ENCODE results near the gene CERS2. TPM values are rescaled to one million over a fixed set of nuclear protein-coding genes. Genes with fewer than 3 reads are reported as not detected.

Gene CERS2, protein sequence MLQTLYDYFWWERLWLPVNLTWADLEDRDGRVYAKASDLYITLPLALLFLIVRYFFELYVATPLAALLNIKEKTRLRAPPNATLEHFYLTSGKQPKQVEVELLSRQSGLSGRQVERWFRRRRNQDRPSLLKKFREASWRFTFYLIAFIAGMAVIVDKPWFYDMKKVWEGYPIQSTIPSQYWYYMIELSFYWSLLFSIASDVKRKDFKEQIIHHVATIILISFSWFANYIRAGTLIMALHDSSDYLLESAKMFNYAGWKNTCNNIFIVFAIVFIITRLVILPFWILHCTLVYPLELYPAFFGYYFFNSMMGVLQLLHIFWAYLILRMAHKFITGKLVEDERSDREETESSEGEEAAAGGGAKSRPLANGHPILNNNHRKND
- polyA plus RNA-seq (ENCODE audit: insufficient read length in 10 of 10), result 100 to 1,000 TPM in 1 of 10 donors, 10 to 100 TPM in 9; 74.1 to 107 (median 77.6) TPM
- long read RNA-seq, donor 1, transcript CERS2-205 (11 exons, 2,505 nt), result major isoform, 14 of 20 reads
- long read RNA-seq, donor 1, partial matches to known transcripts, result 5 of 20 reads
- long read RNA-seq, donor 1, other reads (novel, unspliced or antisense), result 0 of 20 reads
- long read RNA-seq, donor 2, transcript CERS2-205 (11 exons, 2,505 nt), result major isoform, 16 of 17 reads
- long read RNA-seq, donor 2, partial matches to known transcripts, result 0 of 17 reads
- long read RNA-seq, donor 2, other reads (novel, unspliced or antisense), result 0 of 17 reads
- long read RNA-seq, donor 3, result 0 reads
- long read RNA-seq, donor 4, transcript CERS2-205 (11 exons, 2,505 nt), result major isoform, 9 of 9 reads
- long read RNA-seq, donor 4, partial matches to known transcripts, result 0 of 9 reads
- long read RNA-seq, donor 4, other reads (novel, unspliced or antisense), result 0 of 9 reads
- long read RNA-seq, donor 5, transcript CERS2-205 (11 exons, 2,505 nt), result major isoform, 14 of 14 reads
- long read RNA-seq, donor 5, partial matches to known transcripts, result 0 of 14 reads
- long read RNA-seq, donor 5, other reads (novel, unspliced or antisense), result 0 of 14 reads
- long read RNA-seq, donor 6, transcript CERS2-205 (11 exons, 2,505 nt), result major isoform, 10 of 38 reads
- long read RNA-seq, donor 6, partial matches to known transcripts, result 28 of 38 reads
- long read RNA-seq, donor 6, other reads (novel, unspliced or antisense), result 0 of 38 reads
- long read RNA-seq, donor 7, transcript CERS2-205 (11 exons, 2,505 nt), result major isoform, 14 of 14 reads
- long read RNA-seq, donor 7, partial matches to known transcripts, result 0 of 14 reads
- long read RNA-seq, donor 7, other reads (novel, unspliced or antisense), result 0 of 14 reads
- long read RNA-seq, donor 8, transcript CERS2-205 (11 exons, 2,505 nt), result major isoform, 10 of 11 reads
- long read RNA-seq, donor 8, partial matches to known transcripts, result 0 of 11 reads
- long read RNA-seq, donor 8, other reads (novel, unspliced or antisense), result 0 of 11 reads
- long read RNA-seq, donor 9, partial matches to known transcripts, result 0 of 3 reads
- long read RNA-seq, donor 9, other reads (novel, unspliced or antisense), result 0 of 3 reads

DNA sequence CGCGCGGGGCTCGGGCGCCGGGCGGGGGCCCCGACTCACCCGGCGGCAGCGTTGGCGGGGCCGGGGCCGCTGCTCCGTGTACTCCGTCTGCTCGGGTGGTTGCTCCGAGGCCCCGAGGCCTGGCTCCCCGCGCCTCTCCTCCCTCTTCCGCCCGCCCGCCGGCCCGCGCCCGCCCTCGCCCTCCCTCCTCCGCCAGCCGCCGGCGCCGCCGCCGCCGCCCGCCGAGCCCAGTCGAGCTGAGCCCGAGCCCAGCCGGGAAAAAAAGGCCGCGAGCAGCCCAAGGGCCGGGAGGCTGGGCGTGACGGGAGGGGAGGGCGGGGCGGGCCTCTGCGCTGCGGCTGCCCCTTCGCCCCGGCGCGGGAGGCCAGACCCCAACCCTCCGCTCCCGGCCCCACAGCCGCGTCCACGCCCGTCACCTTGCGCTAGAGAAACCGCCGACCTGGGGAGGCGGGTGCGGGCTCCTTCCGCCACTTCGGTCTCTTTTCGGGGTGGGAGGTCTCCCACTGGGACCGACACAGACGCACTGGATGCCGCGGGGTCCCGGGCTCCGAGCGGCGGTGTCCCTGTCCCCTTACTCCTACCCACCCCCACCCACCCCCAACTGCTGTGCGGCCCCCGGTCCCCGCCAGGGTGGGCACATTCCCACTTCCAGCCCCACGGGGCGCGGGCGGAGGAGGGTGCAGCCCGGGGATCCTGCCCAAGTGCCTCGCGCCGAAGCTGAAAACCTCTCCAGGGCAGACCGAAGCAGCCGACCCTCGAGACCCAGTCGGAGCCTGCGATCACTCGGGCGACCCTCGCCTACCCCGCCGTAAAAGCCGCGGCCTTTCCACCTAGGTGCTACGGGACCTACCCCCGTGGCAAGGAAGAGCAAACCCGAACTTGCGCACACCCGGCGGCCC lies at the start of gene CERS2:
Gene CERS2, minus strand, starts transcription at position 256 of the 899 bp plus-strand sequence. CDS start 5,745 bp downstream, outside the sequence.
- peak; percentile 82 to 95 (median 89) for DNase-seq

DNA sequence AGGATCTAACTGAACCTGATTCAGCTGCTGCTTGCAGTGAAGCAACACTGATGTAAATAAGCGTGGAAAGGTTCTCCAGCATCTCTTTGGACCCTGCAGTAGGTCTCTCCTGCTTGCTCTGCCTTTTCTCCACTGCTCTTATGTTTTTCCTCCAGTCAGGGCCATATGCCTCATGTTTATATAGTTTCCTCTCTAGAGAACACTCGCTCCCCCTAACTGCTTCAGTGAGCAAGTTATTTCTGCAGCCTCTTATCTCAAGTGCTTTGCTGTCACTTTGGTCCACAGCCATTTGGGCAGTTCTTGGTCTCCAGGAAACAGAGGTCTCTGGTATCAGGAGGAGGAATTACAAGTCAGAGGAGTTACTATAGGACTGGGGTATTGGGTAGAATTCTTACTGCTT lies 38.9 kb upstream of the CERS2 start:
- DNase-seq, result no peak

DNA sequence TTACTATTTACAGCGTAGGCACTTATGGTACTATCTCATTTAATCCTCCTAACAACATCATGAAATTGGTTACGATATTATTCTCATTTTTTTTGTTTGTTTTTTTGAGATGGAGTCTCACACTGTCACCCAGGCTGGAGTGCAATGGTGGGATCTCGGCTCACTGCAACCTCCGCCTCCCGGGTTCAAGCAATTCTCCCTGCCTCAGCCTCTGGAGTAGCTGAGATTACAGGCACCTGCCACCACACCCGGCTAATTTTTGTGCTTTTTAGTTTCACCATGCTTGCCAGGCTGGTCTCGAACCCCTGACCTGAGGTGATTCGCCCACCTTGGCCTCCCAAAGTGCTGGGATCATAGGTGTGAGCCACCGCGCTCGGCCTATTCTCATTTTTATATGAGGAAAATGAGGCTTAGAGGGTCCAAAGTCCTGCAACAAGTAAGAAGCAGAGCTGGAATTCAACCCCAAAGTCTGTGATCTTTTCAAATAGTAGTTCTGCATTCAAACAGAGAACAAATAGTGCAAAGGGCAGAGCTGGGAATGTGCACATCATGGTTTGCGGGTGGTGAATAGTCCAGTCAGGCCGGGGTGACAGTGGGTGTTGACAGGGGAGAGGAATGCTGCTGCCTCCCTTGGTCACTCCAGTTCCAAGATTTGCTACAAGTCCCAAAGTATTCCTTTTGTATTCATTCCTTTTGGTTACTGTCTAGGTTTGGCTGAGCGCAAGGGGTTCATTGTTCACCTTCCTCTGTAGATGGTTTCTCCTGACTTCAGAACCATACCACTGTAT lies 38.2 kb upstream of the CERS2 start:
- DNase-seq, result no peak

DNA sequence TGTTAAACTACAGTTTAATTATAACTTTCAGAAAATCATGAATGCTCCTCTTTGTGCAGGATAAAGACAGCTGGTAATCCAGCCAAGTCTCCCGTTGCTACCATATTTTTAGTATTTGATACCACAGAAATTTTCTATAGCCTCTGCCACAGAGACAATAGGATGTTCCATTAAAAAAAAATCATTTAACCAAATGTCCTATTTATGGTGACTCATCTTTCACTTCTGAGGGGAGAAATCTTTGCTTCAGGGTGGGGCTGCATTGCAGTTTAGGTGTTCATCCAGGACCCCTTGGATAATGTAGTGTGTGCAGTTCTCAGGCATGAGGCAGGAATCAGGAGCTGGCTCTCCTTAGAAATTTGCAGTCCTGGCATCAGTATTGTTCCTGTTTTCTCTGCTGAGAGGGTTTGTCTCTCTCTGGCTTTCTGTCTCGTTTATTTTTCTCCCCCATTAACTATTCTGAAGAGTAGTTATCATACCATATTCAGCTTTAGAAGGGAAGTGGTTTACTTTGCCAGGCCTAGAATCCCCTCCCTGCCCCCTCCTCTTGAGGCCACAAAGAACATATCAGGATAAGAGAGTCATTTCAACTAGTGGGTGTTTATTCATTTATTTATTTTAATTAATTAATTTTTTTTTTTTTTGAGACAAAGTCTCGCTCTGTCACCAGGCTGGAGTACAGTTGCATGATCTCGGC lies 36.7 kb upstream of the CERS2 start:
- no peak for DNase-seq

DNA sequence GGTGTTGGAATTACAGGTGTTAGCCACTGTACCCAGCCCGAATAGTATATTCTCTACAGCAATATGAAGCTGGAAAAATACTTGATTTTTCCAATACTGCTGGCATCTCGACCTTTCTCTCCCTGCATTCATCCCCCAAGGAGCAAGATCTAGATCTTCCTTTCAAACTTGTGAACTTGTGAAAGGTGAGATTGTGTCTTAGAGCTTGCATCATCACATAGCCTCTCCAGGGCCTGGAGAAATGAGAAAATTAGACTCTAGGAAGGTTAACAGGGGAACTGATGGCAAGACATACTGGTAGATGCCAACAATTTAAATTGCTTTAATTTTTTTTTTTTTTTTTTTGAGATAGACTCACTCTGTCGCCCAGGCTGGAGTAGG lies 35.7 kb upstream of the CERS2 start:
- DNase-seq, result no peak

DNA sequence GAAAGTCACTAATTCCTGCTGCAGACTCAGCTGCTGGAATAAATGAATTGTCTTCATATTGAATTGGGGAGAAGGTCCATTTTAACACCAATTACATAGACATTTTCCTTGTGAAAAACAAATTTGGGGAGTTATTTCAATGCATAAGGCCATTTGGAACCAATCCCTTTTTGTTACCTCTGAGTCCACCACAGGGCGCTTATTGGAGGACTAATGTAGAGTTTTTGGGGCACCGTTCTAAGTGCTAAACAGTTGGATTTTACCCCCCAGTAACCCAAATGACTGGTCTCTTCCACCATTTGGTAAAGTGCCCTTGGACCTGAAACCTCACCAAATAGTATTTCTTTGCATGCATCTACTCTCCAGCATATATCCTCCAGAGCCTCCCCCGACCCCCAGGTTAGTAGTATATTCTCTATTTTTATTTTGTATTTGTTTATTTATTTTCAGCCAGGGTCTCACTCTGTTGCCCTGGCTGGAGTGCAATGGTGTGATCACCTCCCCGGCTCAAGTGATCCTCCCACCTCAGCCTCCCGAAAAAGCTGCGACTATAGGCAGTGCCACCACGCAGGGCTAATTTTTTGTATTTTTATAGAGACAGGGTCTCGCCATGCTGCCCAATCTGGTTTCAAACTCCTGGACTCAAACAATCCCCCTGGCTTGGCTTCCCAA lies 35.2 kb upstream of the CERS2 start:
- DNase-seq, result no peak

DNA sequence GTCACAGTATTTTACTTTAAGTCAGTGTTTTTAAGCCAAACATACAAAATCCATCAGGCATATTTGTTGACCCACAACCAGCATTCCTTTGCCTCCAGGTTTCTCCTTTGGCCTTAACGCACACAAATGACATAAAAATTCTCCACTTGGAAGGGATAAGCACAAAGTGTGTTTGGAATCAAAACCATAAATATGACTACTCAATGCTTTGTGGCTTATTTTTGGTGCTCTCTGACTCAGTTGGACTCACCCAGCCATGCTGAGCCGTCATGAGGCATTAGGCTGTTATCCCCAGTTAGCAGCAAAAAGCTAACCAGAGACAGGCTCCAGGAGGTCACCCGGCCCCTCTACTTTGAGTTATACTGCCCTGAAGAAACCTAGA lies 34.6 kb upstream of the CERS2 start:
- DNase-seq, result no peak

DNA sequence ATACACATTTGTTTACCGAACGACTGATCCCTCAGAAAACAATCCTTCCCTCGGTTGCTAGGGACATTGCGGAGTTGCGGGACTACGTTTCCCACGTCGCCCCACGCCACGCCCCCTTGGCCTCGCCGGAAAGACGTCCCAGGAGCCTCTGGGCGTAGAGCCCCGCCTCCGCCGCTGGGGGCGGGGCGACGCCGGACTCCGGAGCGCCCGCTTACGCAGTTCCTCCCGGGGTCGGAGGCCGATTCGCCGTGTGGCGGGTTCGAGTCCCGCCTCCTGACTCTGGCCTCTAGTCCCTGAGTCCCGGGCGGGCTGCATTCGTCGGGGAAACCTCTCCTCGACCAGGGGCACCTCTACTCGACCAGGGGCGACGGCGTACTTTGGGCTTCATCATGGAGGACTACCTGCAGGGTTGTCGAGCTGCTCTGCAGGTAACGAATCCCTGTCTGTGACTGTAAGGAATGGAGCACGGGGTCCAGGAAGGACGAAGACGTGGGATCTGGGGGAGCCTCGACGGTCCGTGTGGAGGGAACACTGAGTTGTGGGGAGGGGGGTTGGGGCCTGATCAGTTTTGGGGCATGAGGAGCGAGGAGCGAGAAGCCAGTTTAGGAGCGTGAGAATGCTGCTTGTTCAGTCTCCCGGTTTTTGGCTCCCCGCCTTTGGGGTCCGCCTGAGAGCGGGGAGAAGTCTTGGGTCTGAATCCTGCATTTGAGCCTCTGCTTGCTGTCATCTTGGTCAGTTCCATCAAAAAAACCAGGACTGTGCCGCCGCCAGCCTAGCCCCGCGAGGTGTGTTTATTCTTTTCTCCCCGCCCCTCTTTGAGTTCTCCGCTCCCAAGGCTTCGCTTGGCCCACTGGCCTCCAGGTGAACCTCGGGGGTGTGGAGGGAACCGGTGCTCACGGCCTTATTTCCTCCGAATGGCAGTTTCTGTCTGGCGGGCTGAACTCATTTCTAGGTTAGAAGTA lies 33.9 kb upstream of the CERS2 start, which contains the start of gene PRUNE1:
Gene PRUNE1, plus strand, starts transcription at position 206 of the 962 bp plus-strand sequence. Its CDS starts 184 bp downstream, at position 390.
- DNase-seq, result peak; percentile 96 to 99 (median 99)

DNA sequence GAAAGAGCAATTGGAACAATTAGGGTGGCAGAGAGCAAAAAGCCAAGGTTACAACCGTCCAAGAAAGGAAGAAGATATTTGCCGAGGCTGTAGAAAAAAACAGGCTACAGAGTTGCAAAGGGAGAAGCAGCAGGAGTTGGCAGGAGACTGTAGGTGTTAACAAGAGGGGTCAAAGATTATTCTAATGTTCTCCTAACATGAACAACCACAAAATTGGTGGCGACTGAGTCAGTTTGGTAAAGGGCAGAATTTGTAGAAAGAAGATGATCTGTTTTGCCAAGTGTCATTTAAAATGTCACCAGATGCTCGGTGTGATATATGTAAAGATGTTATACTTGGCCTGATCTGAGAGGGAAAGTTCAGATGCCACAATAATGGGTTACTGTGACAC lies 33.2 kb upstream of the CERS2 start:
- DNase-seq, result no peak

DNA sequence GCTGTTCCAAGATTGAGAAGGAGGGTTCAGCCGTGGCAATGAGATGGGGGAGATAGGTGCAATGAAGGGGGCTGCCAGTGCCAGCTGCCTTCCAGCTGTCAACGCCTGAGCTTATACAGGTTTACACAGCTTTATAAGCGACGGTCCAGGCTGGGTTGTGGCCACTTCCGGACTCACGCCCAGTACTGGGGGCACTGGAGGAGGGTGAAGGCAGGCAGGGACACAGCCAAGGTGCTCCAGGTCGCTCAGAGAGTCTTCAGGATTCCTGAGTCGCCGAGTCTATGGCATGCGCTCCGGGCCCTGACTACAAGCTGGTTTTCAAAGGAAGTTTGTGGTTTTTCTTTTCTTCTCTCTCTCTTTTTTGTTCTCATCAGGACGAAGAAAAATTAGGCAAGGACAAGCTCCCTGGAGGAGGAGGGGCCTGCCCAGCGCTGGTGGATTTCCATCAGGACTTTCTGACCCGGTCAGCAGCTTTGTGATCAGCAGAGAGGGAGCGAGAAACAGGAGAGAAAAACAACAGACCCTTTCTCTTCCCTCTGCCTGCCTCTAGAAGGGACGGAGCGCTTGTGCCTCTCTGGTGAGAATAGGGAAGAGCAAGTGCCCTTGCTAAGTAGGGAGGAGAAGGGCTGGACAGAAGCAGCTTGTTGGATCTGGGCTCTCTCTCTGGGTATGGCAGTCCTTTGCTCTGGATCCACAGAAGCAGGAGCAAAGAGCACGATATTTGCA lies 31.9 kb upstream of the CERS2 start, which contains the start of gene MINDY1:
Gene MINDY1, minus strand, starts transcription at position 576 of the 726 bp plus-strand sequence. CDS start 4,285 bp downstream, outside the sequence.
- peak; percentile 85 to 92 (median 85) for DNase-seq

DNA sequence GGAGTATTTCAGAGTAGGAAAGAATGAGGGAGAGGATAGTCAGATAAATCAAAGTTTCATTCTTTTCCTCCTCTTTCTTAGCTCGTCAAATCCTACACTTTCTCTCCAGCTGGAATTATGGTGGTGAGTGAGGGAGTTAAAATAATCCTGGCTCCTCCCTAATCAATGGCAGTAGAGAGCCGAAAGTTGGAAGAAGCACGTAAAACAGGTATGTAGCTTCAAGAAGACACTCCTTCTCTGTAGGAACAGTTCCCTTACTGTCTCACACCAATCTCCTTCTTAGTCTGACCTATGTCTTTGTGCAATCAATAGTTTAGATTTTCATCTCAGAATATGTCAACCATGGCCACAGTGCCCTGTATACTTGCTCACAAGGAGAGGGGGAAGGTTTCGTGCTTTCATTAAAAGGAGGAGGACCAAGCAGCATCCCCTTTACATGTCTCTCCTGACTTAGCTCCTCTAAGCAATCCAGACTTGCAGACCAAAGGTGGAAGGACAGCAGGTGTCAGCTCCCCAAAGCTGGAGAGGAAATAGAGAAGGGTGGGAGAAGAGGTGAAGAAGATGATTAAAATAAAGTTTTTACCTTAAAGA lies 31.2 kb upstream of the CERS2 start:
- DNase-seq, result peak in 1 of 3 donors; percentile 60

DNA sequence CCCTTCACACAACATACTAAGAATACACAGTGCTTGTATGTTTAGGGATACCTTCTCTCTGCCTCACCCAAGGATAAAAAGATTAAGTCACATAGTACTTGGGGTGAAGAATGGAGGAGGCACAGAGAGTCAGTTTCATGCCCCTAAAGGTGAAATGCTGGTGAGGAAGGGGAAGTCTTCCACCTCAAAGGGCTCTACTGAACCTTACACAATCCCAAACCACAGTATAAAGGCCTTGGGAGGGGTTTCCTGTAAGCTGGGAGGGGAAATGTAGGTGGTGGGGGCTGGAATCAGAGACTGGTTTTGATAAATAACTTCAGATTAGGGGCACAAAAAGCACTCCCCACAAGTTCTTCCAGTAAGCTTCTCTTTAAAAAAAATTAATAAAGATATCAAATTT lies 28.5 kb upstream of the CERS2 start:
- DNase-seq, result no peak

DNA sequence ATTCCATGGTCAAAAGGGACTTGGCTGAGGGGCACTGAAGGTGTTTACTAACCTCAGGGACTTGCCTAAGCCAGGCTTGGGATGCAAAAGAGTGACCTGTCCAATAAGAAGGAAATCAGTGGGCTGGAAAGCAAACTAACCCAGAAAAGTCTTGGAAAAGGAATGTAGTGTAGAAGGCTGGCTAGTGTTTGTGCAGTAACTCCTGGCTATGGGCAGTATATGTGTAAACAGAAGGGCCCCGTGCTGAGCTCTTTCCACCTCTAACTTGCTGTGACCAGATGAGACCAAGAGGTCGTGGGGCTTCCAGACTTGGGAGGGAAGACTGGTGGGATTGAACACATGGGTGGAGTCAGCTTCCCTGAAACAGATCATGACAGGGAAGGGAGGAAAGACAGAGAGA lies 28.0 kb upstream of the CERS2 start:
- no peak for DNase-seq

DNA sequence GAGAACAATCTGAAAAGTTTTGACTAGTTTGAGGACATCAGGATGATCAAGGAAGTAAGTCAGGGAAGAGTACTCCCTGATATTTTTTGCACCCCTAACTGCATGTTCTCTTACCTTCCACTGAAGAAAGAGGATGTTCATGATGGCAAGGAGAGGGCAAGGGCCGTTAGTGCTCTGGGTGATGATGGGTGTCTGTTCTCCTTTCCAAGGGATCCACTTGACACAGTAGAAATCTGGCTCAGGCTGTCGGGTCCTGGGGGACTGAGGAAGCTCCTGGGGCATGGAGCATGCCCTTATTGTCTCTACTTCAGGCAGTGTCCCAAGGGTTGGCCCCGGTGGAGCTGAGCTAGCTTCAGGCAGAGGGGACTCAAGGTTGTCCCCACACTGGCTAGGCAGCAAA lies 27.4 kb upstream of the CERS2 start:
- DNase-seq, result no peak

DNA sequence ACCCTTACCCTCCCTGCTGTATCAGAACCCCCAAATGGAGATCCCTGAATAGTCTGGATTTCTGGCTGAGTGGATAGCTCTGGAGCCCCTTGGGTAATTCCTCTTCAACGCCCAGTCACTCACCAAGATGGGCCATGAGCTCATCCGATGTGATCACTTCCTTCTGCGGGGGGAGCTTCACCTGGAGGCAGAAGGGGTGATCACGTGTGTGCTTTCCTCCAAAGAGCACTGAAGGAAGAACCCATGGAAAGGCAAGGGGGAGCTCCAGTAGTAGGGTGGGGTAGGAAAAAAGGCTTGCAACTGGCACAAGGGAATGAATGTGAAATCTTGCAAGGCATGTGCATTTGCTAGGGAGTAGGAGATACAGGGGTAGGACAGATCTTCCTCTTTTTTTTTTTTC lies 27.0 kb upstream of the CERS2 start:
- DNase-seq, result no peak

DNA sequence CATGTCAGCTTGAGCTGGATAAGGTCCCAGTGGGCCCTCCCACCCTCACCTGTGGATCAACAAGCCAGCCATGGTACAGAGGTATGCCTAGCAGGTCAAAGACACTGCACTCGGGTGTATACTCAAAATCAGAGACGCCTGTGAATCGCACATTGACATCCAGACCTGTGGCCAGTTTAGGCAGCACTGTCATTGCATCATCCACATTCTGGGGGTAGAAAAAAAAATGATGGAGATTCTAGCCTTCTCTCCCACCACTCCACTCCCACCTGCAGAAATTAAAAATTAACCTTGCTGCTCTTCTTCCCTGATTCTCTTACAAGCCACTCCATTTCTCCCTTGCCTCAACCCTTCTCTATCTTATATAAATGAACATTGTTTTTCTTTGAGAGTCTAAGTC lies 25.8 kb upstream of the CERS2 start:
- DNase-seq, result no peak

Measured in muscle of back (tissue), 13 donors.